Measurements from ENCODE around the gene CLEC11A.
"Not testable (repeated sequence)": the region's sequence is repeated elsewhere in the genome, so short reads cannot be mapped to it uniquely, and the experiment has no call there.

- not testable (repeated sequence) for TF ChIP-seq CTCF (IDR thresholded peaks at IDR 0.05 in 2 of 3, conservative IDR thresholded peaks at IDR 0.05 in 1 of 3; ENCODE audit: control insufficient read depth in 2 of 3, extremely low read depth in 1 of 3, insufficient read depth in 1 of 3, low read depth in 3 of 3, low read length in 3 of 3); ELK1 (IDR thresholded peaks at IDR 0.05; ENCODE audit: low read depth, low read length); SUPT20H (IDR thresholded peaks at IDR 0.05; ENCODE audit: borderline replicate concordance, control insufficient read depth, low read depth, low read length); MAX (IDR thresholded peaks at IDR 0.05; ENCODE audit: low read depth, low read length); GABPA (IDR thresholded peaks at IDR 0.05; ENCODE audit: low read depth); ESRRA (IDR thresholded peaks at IDR 0.05; ENCODE audit: low read length); TARDBP (IDR thresholded peaks at IDR 0.05; ENCODE audit: borderline replicate concordance); DPF2 (IDR thresholded peaks at IDR 0.05); POLR2A (IDR thresholded peaks at IDR 0.05; ENCODE audit: low read depth, low read length); RAD21 (IDR thresholded peaks at IDR 0.05; ENCODE audit: insufficient read depth, low read depth, low read length); TAF1 (IDR thresholded peaks at IDR 0.05; ENCODE audit: borderline replicate concordance, low read depth, low read length); IKZF2 (IDR thresholded peaks at IDR 0.05); ZBTB11 (CRISPR knock-in tag; IDR thresholded peaks at IDR 0.05); EGR1 (IDR thresholded peaks at IDR 0.05; ENCODE audit: borderline replicate concordance in 1 of 2, low read depth in 2 of 2, low read length in 2 of 2)
Measured at GRCh38 chr19:50770164-50770563, 47.0 kb downstream of the CLEC11A start, which contains the start of gene GPR32.
